NT2/D1 (cell line): ENCODE data around the gene ZNF592.

ENCODE experiments used
- SUZ12 ChIP-seq: IDR thresholded peaks from 2 replicates; pipeline ENCODE4 v1.6.1; 2011; ENCODE audit not compliant: insufficient read length, insufficient read depth; ENCODE audit errors: extremely low read depth
- YY1 ChIP-seq: IDR thresholded peaks from 2 replicates; pipeline ENCODE4 v1.6.1; 2011; ENCODE audit not compliant: insufficient read length, insufficient read depth
- ZNF274 ChIP-seq: IDR thresholded peaks from 2 replicates; pipeline ENCODE4 v1.6.1; 2011; ENCODE audit warnings: mild to moderate bottlenecking, low read depth, low read length

GRCh38 chr15:84780492-84780891 is 32.1 kb downstream of the ZNF592 start:
- TF ChIP-seq ZNF274: no peak
- no peak for TF ChIP-seq YY1
- TF ChIP-seq SUZ12: no peak
